Breast epithelium (tissue), 3 donors: ENCODE results near the gene C3orf85.

Experiments used
- CTCF ChIP-seq, 3 donors: fragments of 450-650 bp; IDR thresholded peaks; one replicate each; pipeline ENCODE4 v1.5.1; 2016 to 2017; ENCODE audit warnings: antibody characterized with exemption in 3 of 3, mild to moderate bottlenecking in 3 of 3, moderate library complexity in 3 of 3
- POLR2AphosphoS5 ChIP-seq, 3 donors: sonication (generic); formaldehyde crosslinking; IDR thresholded peaks; one replicate each; pipeline ENCODE4 v1.6.1; 2017; ENCODE audit warnings: antibody characterized with exemption in 3 of 3

DNA sequence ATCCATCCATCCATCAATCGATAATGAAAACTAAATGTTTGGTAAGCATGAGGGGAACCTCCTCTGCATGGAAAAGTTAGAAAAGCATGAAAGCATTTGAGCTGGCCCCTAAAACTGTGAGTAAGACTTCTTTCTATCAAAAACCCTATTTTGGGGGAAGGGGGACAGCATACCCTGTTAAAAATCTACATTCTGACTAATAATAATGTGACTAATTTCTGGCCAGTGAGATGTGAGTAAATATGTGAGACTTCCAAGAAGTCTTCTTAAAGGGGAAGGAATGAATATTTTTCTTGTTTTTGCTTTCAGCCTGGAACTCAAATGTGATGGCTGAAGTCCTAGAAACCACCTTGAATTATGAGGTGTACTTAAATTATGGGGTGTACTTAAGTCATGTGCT lies 54.9 kb downstream of the C3orf85 start:
- TF ChIP-seq CTCF (IDR thresholded peaks at IDR 0.05) (no peak), POLR2AphosphoS5 (IDR thresholded peaks at IDR 0.05) (no peak)
